Measurements from ENCODE around the gene PLPPR1.

The PLPPR1 gene

DNA sequence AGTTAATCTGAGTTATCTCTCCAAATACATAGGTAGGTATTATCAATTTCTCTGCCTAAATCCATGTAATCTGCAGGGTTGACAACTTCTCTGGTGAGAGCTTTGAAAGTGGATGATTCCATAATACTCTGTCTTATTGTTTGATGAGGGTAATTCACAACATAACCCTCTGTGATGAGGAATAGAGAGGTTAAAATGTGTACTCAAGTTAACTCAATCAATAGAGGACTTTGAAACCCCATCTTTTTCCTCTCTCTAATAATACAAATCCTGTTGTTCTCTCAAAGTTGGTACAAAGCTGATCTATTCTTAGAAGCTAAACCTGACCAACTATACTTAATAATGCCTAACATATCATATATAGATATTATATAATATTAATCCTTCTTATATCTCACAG is 100.1 kb downstream of the PLPPR1 start:
- no peak for DNase-seq

DNA sequence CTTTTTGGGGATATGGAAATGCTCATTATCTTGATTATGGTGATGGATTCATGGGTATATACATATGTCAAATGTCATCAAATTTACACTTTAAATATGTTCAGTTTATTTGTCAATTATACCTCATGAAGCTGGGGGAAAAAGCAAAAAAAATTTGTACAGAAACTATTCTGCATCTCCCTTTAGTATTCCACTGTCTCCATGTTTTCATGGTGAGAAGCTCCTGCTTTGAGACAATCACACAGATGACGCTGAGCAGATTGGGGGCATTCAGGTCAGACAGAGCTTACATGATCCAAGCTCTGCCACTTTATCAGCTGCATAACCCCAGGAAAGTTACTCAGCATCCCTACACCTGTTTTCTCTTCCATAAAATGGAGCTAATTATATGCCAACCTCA is 101.5 kb downstream of the PLPPR1 start:
- no peak for DNase-seq

- DNase-seq: no peak
Observed at GRCh38 chr9:101131326-101131725, 102.8 kb downstream of the PLPPR1 start.

DNA sequence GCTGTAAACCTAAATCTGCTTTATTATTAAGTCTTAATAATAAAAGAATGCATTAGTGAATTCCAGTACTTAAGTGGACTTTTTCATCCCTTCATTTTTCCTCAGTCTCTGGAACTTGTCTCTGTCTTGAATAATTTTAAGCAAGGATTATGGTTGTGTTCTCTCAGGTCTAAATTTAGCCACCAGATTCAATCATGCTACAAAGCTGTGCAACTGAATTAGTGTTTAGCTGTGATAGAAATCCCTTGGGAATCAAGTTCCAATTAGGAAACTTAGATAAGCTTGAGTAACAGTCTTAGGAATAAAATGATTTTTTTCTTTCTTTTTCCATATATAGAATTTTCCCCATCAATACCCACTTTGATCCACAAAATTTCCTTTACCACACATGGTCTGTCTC is 104.3 kb downstream of the PLPPR1 start:
- no peak for DNase-seq

DNA sequence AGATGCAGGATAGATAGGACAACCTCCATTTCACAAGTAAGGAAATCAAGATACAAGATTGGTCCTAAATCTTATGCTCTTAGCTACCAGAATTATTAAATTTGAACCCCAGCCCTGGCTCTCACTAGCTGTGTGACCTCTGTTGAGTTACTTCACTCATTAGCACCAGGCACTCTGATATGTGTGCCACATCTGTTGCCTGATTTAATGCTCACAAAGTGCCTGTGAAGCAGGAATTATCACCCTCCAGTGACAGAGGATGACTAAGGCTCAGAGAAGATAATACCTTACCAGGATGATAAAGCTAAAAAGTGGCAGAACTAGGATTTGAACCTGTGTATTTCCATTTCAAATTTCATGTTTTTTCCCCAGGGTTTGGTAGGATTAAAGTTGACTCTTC is 110.0 kb downstream of the PLPPR1 start:
- DNase-seq: no peak

DNA sequence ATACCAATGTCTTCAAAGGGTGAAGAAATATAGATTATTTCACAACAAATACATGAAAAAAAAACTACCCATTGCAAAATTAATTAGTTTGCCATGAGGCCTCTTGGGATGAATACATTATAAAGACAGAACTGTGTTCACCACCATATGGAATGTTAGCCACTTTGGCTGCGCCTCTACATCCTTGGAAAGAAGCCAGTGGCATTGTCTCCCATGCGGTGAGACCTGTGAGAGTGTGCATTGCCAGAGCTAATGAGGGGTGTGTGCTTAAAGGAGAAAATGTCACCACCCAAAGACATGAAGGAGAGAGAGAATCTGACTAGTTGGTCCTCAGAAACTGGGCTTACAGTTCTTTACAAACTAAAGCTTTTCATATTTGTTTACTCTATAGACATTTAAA is 110.6 kb downstream of the PLPPR1 start:
- no peak for DNase-seq

DNA sequence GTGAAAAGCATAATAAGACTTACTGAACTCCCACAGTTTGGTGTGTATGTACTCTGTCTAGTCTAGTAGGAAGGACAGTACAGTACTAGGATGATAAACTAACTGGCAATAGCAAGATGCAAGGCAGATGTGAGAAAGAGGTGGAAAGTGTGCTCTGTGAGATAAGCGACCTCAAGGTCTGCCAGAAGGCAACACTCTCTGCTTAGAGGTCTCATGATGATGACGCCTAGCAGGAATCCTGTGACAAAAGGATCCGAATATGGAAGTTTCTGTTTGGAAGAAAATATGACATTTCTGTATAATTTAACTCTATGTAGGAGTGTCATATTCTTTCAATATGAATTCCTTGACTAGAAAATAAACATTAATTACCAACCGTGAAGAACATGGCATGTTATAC is 112.2 kb downstream of the PLPPR1 start:
- DNase-seq: no peak

- no peak for DNase-seq
Observed at GRCh38 chr9:101146508-101146907, 118.0 kb downstream of the PLPPR1 start.

DNA sequence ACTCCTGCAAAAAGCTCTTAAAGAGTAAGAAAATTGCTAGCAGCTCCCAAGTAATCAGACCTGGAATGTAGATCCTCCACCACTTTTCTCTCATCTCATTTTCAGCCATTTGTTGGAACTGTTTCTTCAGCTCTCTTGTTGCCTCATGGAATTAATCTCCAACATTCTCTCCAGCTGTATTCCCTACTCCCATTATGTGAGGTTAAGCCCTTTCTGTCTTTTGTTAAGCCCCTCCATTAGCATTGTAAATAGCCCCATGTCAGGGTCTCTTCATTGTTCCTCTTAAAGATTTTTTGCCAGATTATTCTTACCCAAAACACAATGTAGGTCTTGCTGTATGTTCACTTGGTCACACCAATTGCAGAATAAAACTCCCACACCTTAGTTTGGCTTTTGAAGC is 119.8 kb downstream of the PLPPR1 start:
- DNase-seq: no peak

DNA sequence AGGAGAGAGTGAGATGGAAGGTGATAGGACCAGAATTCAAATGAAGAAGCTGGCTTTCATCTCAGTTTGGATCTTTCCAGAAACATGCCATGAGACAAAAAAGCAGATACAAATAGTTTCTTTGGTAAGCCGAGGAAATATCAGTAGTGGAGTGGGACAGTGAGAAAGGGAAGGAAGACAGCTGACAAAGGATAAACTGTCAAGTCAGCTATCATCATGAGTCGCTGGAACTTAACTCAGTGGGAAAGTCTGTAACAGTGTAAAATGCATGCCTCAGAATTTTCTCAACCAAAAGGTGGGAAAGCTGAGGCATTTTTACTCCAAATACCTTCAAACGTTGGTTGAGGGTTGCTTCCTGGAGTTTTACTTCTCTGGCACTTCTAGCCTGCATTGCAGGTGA is 129.8 kb downstream of the PLPPR1 start:
- no peak for DNase-seq

DNA sequence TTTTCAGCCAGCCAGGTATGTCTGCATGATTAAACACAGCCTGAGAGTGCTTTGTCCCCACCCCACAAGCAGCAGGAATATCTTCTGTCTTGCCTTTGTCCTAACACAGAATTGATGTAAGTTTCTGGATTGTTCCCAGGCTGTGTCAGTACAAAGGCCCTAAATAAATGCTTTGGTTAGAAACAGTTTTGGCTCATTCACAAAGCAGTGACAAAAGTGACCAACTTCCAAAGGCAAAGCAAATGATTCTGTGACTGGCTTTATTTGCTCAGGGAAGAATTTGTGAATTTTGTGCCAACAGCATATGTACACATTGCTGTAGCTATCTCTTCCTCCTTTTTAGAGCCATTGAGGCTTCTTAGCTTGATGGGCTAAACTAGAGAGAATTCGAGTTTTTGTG is 133.7 kb downstream of the PLPPR1 start:
- no peak for DNase-seq

DNA sequence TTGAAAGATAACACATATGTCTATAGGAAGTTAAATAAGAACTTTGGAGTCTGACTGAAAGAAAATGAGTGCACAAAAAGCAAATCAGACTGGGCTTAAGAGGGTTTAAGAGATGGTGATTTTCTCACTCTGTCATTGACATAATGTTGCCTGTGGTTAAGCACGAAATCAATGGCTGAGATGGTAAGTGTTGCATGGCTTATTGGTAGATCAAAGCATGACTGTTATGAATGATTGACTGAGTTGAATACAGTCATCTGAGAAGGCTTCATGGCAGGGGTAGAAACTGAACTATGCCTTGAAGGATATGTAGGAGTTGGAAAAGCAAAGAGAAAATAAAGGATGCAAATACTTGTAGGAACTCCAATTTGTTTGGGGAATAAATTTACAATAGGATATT is 136.6 kb downstream of the PLPPR1 start:
- no peak for DNase-seq

DNA sequence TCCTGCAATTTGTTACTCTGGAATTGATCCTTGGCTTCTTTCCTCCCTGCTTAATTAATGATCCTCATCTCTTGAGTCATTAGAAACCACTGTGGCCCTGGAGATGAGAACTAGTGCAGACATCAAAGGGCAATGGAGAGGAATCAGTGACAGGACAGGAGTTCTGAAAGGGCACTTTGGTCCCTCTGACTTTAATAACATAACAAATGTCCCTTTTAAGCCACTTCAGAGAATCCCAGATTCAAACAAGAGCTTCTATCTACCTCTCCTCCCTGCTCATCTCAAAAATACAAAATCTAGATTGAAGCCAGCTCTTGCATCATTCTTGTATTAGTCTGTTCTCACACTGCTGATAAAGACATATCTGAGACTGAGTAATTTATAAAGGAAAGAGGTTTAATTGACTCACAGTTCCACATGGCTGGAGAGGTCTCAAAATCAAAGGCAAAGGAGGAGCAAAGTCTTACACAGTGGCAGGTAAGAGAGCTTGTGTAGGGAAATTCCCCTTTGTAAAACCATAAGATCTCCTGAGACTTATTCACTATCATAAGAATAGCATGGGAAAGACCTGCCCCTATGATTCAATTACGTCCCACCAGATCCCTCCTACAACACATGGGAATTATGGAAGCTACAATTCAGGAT is 139.1 kb downstream of the PLPPR1 start:
- no peak for DNase-seq

- DNase-seq: no peak
Observed at GRCh38 chr9:101172616-101173015, 144.1 kb downstream of the PLPPR1 start.

DNA sequence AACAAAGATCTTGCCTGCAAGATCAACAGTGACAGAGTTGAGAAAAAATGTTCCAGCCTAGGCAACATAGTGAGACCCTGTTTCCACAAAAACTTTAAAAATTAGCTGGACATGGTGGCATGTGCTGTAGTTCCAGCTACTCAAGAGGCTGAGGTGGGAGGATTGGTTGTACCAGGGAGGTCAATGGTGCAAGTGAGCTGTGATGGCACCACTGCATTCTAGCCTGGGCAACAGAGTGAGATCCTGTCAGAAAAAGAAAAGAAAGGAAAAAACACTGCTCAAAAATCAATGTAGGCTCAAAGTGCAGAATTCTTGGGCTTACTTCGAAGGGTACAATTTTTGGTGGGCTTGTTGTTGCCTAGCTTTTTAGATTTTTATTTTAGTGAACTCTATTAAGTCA is 145.4 kb downstream of the PLPPR1 start:
- DNase-seq: no peak

- DNase-seq: no peak
Observed at GRCh38 chr9:101176384-101176783, 147.9 kb downstream of the PLPPR1 start.

- no peak for DNase-seq
Observed at GRCh38 chr9:101184813-101185278, 156.3 kb downstream of the PLPPR1 start.

- DNase-seq: no peak
Observed at GRCh38 chr9:101191723-101192122, 163.2 kb downstream of the PLPPR1 start.

GRCh38 chr9:101197026-101197425 is 168.5 kb downstream of the PLPPR1 start:
- no peak for DNase-seq

DNA sequence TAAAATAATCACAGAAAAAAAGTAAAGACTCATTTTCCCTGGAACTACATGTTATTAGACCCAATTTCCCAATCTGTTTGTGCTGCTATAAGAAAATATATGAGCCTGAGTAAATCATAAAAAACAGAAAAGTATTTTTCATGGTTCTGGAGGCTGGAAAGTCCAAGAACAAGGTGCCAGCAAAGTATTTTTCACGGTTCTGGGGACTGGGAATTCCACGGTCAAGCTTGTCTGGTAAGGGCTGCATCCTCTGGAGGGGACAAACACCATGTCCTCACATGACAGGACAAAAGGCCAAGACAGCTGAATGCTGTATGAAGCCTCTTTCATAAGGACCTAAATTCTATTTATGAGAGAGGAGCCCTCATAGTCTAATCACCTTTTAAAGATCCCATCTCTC is 172.3 kb downstream of the PLPPR1 start:
- no peak for DNase-seq

DNA sequence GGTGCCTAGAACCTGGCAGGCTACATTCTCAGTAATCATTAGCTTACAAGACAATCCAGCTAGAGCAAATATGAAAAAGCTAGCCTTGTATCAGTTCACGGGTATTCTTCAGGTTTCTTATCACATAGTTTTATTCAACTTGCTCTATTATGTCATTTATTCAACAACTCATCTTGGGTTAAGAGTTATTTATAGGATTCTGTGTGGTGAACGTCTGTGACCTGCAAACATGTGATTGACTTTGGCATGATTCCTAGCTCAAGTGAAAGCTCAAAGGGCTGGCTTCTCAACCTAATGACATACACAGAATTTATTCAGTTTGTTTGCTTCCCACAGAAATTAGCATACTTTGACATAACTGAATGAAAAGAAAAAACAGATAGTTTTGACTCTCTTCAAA is 173.1 kb downstream of the PLPPR1 start:
- DNase-seq: no peak

DNA sequence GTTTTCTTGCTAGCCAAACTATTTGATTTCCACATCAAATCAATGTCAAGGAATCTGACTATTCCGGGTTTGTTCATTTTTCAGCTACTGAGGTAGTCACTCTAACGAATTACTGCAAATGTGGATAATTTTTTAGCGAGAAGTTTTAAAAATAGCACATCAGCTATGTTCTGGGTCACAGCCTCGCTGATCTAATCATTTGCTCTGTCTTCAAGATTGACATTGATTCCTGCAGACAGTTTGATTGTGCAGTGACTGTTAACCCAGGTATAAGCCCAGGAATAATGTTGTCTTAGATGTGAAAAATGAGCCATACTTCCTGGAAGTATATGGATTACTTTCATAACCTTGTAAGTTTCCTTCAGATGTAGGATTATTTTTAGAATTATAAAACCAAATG is 181.1 kb downstream of the PLPPR1 start:
- DNase-seq: no peak

GRCh38 chr9:101212661-101213060 is 184.1 kb downstream of the PLPPR1 start:
- DNase-seq: no peak

DNA sequence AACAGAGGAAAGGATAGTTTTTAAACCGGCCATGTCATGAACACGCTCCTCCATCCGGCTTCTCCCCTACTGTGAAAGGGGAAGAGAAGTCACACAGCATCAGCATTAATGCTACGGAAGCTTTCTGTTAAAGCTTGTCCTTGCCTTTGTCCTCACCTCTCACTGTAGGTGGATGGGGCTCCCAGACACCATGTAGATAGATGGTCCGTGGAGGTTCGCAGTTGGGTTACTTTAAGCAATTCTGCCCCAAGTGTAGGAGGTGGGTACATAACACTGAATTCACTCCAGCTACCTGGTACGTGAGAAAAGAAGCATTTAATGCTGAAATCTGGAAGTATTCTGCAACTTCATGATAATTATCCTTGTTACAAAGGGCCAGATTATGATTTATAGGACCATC is 190.5 kb downstream of the PLPPR1 start:
- DNase-seq: no peak

DNA sequence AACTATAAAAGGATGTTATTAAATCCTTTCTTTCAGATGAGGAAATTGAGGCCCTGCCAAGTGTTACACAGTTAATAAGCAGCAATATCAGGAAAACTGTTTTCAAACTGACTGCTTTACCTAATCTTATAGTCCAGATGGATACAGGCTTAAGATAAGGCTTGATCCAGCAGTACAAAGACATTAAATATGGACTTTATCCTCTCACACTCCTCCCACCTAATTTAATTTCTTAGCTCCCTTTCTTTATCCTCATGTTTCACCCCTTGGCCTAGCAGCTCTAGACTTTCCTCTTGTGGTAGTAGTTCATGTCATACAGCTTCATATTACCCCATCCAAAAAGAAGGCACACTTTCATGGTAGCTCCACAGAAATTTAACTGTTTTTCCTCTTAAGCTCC is 191.8 kb downstream of the PLPPR1 start:
- no peak for DNase-seq

- DNase-seq: no peak
Observed at GRCh38 chr9:101225271-101225670, 196.7 kb downstream of the PLPPR1 start.
